WTC11 (cell line): ENCODE measurements around the gene KDF1.

Experiments
- CTCF ChIP-seq: fragments of 200-600 bp; IDR thresholded peaks from 2 replicates; pipeline ENCODE4 v1.8.0; 2022; ENCODE audit warnings: antibody characterized with exemption
- FOXP1 ChIP-seq: sonication (generic); formaldehyde crosslinking; IDR thresholded peaks from 2 replicates; pipeline ENCODE4 v1.8.0; 2022; ENCODE audit warnings: missing genetic modification reagents, mild to moderate bottlenecking, moderate library complexity, borderline replicate concordance
- IRF1 ChIP-seq: sonication (generic); formaldehyde crosslinking; IDR thresholded peaks from 2 replicates; pipeline ENCODE4 v1.8.0; 2023; ENCODE audit warnings: missing genetic modification reagents
- JUN ChIP-seq: sonication (generic); formaldehyde crosslinking; IDR thresholded peaks from 2 replicates; pipeline ENCODE4 v1.8.0; 2023; ENCODE audit warnings: mild to moderate bottlenecking, missing genetic modification reagents
- NR2C2 ChIP-seq: sonication (generic); formaldehyde crosslinking; IDR thresholded peaks from 2 replicates; pipeline ENCODE4 v1.8.0; 2022; ENCODE audit warnings: mild to moderate bottlenecking, missing genetic modification reagents
- NR3C1 ChIP-seq: sonication (generic); formaldehyde crosslinking; conservative IDR thresholded peaks from 2 replicates; pipeline ENCODE4 v1.8.1; 2023; ENCODE audit warnings: low read depth, mild to moderate bottlenecking, missing genetic modification reagents
- PRDM15 ChIP-seq: sonication (generic); formaldehyde crosslinking; IDR thresholded peaks from 2 replicates; pipeline ENCODE4 v1.8.0; 2022; ENCODE audit warnings: missing genetic modification reagents
- TF ChIP-seq, protein P1 (sequence below): sonication (generic); formaldehyde crosslinking; IDR thresholded peaks from 2 replicates; pipeline ENCODE4 v1.8.0; 2022; ENCODE audit warnings: mild to moderate bottlenecking, missing genetic modification reagents
- TF ChIP-seq, protein P2 (sequence below): sonication (generic); formaldehyde crosslinking; IDR thresholded peaks from 2 replicates; pipeline ENCODE4 v1.8.1; 2022; ENCODE audit warnings: low read depth, missing genetic modification reagents, borderline replicate concordance
- TF ChIP-seq, protein P3 (sequence below): sonication (generic); formaldehyde crosslinking; IDR thresholded peaks from 2 replicates; pipeline ENCODE4 v1.8.1; 2022; ENCODE audit warnings: low read depth, mild to moderate bottlenecking, moderate library complexity, missing genetic modification reagents, borderline replicate concordance
- TF ChIP-seq, protein P4 (sequence below): sonication (generic); formaldehyde crosslinking; IDR thresholded peaks from 2 replicates; pipeline ENCODE4 v1.8.0; 2022; ENCODE audit warnings: mild to moderate bottlenecking, missing genetic modification reagents
- TF ChIP-seq, protein P5 (sequence below): sonication (generic); formaldehyde crosslinking; IDR thresholded peaks from 2 replicates; pipeline ENCODE4 v1.8.0; 2023; ENCODE audit warnings: mild to moderate bottlenecking, missing genetic modification reagents

GRCh38 chr1:26972390-26972789 lies 12.1 kb upstream of the KDF1 start:
- TF ChIP-seq, protein P1, sequence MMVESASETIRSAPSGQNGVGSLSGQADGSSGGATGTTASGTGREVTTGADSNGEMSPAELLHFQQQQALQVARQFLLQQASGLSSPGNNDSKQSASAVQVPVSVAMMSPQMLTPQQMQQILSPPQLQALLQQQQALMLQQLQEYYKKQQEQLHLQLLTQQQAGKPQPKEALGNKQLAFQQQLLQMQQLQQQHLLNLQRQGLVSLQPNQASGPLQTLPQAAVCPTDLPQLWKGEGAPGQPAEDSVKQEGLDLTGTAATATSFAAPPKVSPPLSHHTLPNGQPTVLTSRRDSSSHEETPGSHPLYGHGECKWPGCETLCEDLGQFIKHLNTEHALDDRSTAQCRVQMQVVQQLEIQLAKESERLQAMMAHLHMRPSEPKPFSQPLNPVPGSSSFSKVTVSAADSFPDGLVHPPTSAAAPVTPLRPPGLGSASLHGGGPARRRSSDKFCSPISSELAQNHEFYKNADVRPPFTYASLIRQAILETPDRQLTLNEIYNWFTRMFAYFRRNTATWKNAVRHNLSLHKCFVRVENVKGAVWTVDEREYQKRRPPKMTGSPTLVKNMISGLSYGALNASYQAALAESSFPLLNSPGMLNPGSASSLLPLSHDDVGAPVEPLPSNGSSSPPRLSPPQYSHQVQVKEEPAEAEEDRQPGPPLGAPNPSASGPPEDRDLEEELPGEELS (CRISPR knock-in tag) = no peak
- TF ChIP-seq, protein P2, sequence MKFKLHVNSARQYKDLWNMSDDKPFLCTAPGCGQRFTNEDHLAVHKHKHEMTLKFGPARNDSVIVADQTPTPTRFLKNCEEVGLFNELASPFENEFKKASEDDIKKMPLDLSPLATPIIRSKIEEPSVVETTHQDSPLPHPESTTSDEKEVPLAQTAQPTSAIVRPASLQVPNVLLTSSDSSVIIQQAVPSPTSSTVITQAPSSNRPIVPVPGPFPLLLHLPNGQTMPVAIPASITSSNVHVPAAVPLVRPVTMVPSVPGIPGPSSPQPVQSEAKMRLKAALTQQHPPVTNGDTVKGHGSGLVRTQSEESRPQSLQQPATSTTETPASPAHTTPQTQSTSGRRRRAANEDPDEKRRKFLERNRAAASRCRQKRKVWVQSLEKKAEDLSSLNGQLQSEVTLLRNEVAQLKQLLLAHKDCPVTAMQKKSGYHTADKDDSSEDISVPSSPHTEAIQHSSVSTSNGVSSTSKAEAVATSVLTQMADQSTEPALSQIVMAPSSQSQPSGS (CRISPR knock-in tag) = no peak
- TF ChIP-seq, protein P3, sequence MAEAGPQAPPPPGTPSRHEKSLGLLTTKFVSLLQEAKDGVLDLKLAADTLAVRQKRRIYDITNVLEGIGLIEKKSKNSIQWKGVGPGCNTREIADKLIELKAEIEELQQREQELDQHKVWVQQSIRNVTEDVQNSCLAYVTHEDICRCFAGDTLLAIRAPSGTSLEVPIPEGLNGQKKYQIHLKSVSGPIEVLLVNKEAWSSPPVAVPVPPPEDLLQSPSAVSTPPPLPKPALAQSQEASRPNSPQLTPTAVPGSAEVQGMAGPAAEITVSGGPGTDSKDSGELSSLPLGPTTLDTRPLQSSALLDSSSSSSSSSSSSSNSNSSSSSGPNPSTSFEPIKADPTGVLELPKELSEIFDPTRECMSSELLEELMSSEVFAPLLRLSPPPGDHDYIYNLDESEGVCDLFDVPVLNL (CRISPR knock-in tag) = no peak
- no peak for TF ChIP-seq JUN
- no peak for TF ChIP-seq PRDM15 (CRISPR knock-in tag)
- TF ChIP-seq IRF1 (CRISPR knock-in tag) = no peak
- TF ChIP-seq, protein P4, sequence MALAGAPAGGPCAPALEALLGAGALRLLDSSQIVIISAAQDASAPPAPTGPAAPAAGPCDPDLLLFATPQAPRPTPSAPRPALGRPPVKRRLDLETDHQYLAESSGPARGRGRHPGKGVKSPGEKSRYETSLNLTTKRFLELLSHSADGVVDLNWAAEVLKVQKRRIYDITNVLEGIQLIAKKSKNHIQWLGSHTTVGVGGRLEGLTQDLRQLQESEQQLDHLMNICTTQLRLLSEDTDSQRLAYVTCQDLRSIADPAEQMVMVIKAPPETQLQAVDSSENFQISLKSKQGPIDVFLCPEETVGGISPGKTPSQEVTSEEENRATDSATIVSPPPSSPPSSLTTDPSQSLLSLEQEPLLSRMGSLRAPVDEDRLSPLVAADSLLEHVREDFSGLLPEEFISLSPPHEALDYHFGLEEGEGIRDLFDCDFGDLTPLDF (CRISPR knock-in tag) = no peak
- TF ChIP-seq NR3C1 (CRISPR knock-in tag) = no peak
- no peak for TF ChIP-seq FOXP1 (CRISPR knock-in tag)
- TF ChIP-seq, protein P5, sequence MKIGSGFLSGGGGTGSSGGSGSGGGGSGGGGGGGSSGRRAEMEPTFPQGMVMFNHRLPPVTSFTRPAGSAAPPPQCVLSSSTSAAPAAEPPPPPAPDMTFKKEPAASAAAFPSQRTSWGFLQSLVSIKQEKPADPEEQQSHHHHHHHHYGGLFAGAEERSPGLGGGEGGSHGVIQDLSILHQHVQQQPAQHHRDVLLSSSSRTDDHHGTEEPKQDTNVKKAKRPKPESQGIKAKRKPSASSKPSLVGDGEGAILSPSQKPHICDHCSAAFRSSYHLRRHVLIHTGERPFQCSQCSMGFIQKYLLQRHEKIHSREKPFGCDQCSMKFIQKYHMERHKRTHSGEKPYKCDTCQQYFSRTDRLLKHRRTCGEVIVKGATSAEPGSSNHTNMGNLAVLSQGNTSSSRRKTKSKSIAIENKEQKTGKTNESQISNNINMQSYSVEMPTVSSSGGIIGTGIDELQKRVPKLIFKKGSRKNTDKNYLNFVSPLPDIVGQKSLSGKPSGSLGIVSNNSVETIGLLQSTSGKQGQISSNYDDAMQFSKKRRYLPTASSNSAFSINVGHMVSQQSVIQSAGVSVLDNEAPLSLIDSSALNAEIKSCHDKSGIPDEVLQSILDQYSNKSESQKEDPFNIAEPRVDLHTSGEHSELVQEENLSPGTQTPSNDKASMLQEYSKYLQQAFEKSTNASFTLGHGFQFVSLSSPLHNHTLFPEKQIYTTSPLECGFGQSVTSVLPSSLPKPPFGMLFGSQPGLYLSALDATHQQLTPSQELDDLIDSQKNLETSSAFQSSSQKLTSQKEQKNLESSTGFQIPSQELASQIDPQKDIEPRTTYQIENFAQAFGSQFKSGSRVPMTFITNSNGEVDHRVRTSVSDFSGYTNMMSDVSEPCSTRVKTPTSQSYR (CRISPR knock-in tag) = no peak
- TF ChIP-seq CTCF = no peak
- no peak for TF ChIP-seq NR2C2 (CRISPR knock-in tag)
